HTERT RPE-1 (cell line): ENCODE measurements around the gene ATXN2.
"Not testable (repeated sequence)": the region's sequence is repeated elsewhere in the genome, so short reads cannot be mapped to it uniquely, and the experiment has no call there.

Source experiments
- in situ Hi-C: fragments of 300-500 bp; cut with MboI; formaldehyde crosslinking; loops from 4 replicates; pipeline ENCODE4 v1.14.3; 2020; ENCODE audit warnings: low sequenced_read_pairs

Gene ATXN2, protein sequence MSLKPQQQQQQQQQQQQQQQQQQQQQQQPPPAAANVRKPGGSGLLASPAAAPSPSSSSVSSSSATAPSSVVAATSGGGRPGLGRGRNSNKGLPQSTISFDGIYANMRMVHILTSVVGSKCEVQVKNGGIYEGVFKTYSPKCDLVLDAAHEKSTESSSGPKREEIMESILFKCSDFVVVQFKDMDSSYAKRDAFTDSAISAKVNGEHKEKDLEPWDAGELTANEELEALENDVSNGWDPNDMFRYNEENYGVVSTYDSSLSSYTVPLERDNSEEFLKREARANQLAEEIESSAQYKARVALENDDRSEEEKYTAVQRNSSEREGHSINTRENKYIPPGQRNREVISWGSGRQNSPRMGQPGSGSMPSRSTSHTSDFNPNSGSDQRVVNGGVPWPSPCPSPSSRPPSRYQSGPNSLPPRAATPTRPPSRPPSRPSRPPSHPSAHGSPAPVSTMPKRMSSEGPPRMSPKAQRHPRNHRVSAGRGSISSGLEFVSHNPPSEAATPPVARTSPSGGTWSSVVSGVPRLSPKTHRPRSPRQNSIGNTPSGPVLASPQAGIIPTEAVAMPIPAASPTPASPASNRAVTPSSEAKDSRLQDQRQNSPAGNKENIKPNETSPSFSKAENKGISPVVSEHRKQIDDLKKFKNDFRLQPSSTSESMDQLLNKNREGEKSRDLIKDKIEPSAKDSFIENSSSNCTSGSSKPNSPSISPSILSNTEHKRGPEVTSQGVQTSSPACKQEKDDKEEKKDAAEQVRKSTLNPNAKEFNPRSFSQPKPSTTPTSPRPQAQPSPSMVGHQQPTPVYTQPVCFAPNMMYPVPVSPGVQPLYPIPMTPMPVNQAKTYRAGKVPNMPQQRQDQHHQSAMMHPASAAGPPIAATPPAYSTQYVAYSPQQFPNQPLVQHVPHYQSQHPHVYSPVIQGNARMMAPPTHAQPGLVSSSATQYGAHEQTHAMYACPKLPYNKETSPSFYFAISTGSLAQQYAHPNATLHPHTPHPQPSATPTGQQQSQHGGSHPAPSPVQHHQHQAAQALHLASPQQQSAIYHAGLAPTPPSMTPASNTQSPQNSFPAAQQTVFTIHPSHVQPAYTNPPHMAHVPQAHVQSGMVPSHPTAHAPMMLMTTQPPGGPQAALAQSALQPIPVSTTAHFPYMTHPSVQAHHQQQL

GRCh38 chr12:111598637-111599452 is at the start of gene ATXN2:
TSS of gene ATXN2 (minus strand) at chr12:111599315. CDS start at chr12:111599034, 281 bp downstream.
- in situ Hi-C loops = no loop called here

DNA sequence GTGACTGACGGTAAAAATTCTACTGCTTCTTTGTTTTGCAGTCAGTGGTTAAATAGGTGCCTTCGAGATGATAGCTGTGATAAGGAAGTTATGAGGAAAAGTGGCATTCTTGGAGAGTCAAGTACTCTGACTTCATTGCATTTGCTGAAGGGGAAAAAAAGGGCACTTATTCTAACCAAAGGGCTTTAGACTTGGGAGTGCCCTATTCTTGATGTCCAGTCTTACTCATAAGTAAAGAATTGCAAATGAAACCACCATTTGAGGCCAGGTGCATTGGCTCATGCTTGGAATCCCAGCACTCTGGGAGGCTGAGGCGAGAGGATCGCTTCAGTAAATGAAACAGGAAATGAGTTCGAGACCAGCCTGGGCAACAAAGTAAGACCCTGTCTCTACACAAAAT is 46.3 kb upstream of the ATXN2 start:
- in situ Hi-C loops = no loop called here

- in situ Hi-C loops = no loop called here
These were observed 44.3 kb upstream of the ATXN2 start for GRCh38 chr12:111643427-111643826.

DNA sequence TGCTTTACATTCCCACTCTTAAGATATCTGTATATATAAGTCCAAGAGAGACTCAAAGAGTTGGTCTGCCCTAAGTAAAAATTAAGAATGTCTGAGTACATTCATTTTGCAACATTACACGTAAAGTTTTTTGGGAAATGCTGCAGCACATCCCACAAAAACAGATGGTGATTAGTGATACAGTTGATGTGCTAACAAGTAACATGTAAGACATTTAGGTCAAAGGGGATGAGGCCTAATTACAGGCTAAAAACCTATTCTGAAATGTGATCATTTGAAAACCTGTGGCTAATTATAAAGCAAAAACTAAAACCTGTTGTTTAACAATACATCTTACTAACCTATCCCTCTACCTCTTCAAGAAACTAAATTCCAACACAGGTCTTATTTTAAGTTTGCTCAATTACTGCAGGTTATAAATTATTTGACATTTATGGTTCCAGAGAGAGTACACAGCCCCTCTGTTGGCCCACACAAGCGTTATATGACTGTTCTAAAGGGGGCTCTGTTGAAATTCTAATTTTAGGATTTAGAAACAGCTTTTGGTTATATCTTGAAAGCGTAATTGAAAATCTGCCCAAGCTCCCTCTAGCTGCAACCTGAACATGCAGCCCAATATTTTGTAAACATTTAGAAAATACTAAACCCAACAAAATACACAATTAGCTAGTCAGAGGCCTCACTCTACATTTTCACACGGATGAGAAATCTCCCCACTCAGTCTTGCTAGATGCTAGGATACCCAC is 43.7 kb upstream of the ATXN2 start:
- in situ Hi-C loops = no loop called here

DNA sequence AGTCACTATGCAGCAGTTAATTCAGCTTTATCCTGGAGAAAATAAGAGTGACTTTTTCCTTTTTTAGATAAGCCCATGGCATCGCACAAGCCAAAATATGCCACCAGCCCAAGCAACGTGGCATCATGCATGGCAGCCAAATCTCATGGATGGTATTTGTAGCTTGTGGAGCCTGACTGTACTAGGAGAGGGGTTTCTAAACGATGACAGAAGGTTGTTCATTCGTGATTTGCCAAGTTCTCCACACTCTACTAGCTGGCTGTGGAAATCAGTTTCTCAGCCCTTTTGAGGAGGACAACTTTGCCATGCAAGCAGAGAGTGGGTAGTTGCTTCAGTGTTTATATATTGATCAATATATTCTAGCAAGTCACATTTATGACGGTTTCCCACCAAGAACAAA is 41.4 kb upstream of the ATXN2 start:
- in situ Hi-C loops = no loop called here

- in situ Hi-C loops = no loop called here
These were observed 39.4 kb upstream of the ATXN2 start for GRCh38 chr12:111638556-111638955.

GRCh38 chr12:111636209-111636945 is 37.3 kb upstream of the ATXN2 start:
- in situ Hi-C loops = no loop called here

DNA sequence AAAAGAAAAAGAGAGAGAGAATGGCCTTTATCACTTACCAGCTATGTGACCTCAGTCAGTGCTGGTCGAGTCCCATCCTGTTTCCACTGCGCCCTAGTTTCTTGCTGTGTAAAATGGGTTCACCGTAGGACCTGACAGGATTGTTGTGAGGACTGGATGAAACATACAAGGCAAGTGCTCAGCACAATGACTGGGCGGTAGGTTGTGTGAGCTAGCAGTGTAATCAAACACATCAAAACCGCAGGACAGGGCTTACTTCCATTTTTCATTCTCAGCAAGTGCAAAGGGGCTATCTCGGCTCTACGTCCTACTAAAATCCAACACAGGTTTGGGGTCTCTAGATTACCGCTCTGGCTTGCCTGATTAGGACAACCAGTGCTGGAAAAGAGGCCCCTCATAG is 36.4 kb upstream of the ATXN2 start:
- in situ Hi-C loops = no loop called here

GRCh38 chr12:111628505-111629260 is 29.6 kb upstream of the ATXN2 start:
- in situ Hi-C loops = no loop called here

DNA sequence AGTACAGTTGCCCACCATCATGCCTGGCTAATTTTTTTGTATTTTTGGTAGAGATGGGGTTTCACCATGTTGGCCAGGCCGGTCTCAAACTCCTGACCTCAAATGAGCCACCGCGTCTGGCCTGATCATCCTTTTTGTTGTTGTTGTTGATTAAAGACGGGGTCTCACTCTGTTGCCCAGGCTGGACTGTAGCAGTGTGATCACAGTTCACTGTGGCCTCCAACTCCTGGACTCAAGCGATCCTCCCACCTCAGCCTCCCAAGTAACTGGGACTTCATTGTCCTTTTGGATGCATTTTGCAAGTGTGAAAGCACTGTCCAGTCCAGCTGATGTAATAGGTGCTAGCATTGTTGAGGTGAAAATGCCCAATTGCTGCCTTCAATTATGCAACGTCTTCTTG is 27.1 kb upstream of the ATXN2 start:
- in situ Hi-C loops = no loop called here

- in situ Hi-C loops = no loop called here
These were observed 25.4 kb upstream of the ATXN2 start for GRCh38 chr12:111624540-111624939.

DNA sequence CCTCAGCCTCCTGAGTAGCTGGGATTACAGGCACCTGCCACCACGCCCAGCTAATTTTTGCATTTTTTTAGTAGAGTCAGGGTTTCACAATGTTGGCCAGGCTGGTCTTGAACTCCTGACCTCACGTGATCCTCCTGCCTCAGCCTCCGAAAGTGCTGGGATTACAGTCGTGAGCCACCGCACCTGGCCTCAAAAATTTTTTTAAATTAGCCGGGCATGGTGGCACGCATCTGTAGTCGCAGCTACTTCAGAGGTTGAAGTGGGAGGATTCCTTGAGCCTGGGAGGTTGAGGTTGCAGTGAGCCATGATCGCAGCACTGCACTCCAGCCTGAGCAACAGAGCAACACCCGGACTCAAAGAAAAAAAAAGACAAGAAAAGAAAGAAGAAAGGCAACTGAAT is 18.7 kb upstream of the ATXN2 start:
- in situ Hi-C loops = not testable (repeated sequence)

DNA sequence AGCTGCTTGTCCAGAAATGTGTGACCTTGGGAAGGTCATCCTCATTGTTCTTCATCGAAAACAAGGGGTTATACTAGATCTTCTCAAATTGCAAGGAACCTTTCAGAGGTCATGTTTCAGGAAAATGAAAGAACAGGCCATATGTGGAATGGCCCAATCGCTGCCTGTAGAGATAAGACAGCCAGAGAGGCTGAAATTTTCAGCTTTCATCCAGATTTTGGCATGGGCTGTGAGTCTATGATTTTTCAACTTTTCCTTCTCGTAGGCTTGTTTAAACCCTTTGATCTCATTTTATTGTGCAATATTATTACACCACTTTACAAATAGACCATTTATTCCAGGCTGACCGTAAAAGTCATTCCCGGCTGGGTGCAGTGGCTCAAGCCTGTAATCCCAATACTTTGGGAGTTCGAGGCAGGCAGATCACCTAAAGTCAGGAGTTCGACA is 17.1 kb upstream of the ATXN2 start:
- in situ Hi-C loops = no loop called here

DNA sequence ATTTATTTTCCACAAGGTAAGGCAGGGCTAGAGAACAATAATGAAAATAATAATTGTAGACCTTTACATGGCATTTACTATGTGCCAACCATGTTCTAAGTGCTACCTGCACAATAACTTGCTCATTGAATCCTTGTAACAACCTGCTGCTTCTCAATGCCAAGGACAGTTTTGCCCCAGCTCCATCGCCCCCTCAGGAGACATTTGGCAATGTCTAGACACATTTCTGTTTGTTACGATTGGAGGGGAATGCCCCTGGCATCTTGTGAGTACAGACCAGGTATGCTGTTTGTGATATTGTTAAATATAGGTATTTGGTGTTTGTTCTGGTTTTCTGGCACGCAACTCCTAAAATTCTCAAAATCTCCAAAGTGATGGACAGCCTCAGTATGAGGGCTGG is 8.1 kb upstream of the ATXN2 start:
- in situ Hi-C loops = no loop called here

DNA sequence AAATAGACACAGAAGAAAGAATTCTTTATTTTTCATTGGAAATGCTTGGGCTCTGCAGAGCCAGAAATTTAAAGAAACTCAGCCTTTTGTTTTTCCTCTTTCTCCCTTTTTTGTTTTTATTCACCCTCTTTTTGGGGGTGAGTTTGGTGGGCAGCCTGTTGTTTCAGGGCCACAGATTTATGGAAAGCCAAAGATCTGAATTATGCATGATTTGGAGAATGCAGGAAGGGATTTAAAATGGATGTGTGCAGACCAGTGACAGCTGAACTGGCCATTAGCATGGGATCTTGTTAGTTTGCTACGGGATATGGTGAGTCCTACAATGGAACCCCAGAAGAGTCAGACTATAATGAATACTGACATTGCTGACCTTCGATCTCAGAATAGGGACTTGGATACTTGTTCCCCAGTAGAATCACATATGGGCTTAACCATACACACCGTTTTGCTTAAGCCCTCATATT is 7.7 kb upstream of the ATXN2 start:
- in situ Hi-C loops = no loop called here

- in situ Hi-C loops = no loop called here
These were observed 7.0 kb upstream of the ATXN2 start for GRCh38 chr12:111605911-111606766.

GRCh38 chr12:111602857-111603256 is 3.7 kb upstream of the ATXN2 start:
- in situ Hi-C loops = not testable (repeated sequence)
